Neutrophil (primary cell): ENCODE data around the gene ARID5B.

Experiments used
- H3K27ac ChIP-seq: fragments of 200-600 bp; sonication (generic); 2 replicates; pipeline ENCODE4 v1.5.1; 2016; ENCODE audit warnings: mild to moderate bottlenecking, moderate library complexity
- H3K27me3 ChIP-seq: fragments of 200-600 bp; sonication (generic); 2 replicates; pipeline ENCODE4 v1.6.0; 2016; ENCODE audit warnings: mild to moderate bottlenecking
- H3K36me3 ChIP-seq: fragments of 200-600 bp; sonication (generic); 2 replicates; pipeline ENCODE4 v1.5.1; 2017
- H3K4me1 ChIP-seq, 2 experiments: fragments of 200-600 bp in 1 of 2; sonication (generic) in 1 of 2; 1 replicate in 1 of 2; 2 replicates in 1 of 2; pipeline versions ENCODE4 v1.5.1 to v1.6.1; 2013 to 2016; ENCODE audit warnings: low read depth in 1 of 2, low read length in 1 of 2, mild to moderate bottlenecking in 1 of 2, moderate library complexity in 1 of 2; ENCODE audit not compliant: control insufficient read depth in 1 of 2, insufficient read depth in 1 of 2
- H3K4me3 ChIP-seq, 2 experiments: fragments of 200-600 bp in 1 of 2; sonication (generic) in 1 of 2; 1 replicate in 1 of 2; 2 replicates in 1 of 2; pipeline ENCODE4 v1.5.1; 2013 to 2016; ENCODE audit warnings: low read depth in 1 of 2, low read length in 1 of 2, mild to moderate bottlenecking in 1 of 2, moderate library complexity in 1 of 2
- H3K9me3 ChIP-seq: fragments of 200-600 bp; sonication (generic); 2 replicates; pipeline ENCODE4 v1.5.1; 2016
- TF ChIP-seq, protein P1 (sequence below): fragments of 200-600 bp; sonication (generic); IDR thresholded peaks from 2 replicates; pipeline ENCODE4 v1.5.1; 2016; ENCODE audit warnings: antibody characterized with exemption

Gene ARID5B

DNA sequence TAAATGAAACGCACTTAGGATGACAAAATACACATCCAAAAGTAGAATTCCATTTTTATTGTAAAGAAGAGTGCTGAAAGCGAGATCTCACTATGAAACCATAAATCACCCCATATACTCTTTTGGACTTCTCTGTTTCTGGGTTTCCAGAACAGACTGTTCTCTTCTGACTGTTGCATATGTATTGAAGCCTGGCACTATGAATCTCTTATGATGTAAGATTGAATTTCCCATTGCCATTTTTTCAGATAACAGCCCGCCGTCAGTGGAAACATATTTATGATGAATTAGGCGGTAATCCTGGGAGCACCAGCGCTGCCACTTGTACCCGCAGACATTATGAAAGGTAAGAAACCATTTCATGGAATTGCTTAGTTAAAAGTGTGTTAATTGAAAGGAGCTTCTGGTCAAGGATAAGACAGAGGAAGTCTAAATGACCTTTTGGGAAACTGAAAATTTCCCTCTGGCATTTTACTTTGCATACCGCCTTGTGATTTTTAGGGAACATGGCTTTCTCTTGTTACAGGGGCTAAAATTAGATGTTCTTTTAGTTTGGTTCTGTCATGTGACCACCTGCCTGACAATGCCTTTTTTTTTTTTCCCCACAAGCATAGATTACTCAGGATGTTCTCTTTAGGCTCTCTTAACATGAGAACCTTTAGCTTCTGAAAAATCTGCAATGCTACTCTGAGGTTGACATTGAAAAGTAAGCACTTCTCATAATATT is 168.1 kb downstream of the ARID5B start:
- Histone ChIP-seq H3K27me3 (no peaks in the 10 kb centered on the region), H3K4me1 (no peaks in the 10 kb centered on the region), H3K36me3 (no peaks in the 10 kb centered on the region), H3K4me3 (no peak overlapping the region), H3K9me3 (no peaks in the 10 kb centered on the region), H3K27ac (no peak overlapping the region)
- TF ChIP-seq, protein P1, sequence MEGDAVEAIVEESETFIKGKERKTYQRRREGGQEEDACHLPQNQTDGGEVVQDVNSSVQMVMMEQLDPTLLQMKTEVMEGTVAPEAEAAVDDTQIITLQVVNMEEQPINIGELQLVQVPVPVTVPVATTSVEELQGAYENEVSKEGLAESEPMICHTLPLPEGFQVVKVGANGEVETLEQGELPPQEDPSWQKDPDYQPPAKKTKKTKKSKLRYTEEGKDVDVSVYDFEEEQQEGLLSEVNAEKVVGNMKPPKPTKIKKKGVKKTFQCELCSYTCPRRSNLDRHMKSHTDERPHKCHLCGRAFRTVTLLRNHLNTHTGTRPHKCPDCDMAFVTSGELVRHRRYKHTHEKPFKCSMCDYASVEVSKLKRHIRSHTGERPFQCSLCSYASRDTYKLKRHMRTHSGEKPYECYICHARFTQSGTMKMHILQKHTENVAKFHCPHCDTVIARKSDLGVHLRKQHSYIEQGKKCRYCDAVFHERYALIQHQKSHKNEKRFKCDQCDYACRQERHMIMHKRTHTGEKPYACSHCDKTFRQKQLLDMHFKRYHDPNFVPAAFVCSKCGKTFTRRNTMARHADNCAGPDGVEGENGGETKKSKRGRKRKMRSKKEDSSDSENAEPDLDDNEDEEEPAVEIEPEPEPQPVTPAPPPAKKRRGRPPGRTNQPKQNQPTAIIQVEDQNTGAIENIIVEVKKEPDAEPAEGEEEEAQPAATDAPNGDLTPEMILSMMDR = no peak

DNA sequence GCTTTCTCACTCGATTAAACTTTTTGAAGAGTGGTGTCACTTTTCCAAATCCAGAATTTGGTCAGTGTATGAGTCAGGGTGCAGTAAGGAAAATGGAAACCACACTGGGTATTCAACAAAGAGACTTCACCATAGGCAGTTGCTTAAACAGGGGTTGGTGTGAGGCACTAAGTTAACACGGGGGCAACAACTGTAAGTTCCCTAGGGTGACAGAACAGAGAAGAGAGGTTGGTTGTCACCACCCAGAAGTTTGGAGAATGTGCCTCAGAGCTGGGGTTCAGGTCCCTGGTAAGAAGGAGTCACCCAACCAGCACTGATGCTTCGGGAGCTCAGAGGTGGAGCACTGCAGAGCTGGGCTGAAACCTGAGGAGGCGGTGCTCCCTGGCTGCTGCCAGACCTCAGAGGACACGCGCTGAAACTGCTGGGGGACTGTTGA is 170.4 kb downstream of the ARID5B start:
- Histone ChIP-seq H3K4me1 (no peaks in the 10 kb centered on the region), H3K4me3 (no peak overlapping the region), H3K27ac (no peak overlapping the region), H3K9me3 (no peaks in the 10 kb centered on the region), H3K36me3 (no peaks in the 10 kb centered on the region), H3K27me3 (no peaks in the 10 kb centered on the region)
- TF ChIP-seq, protein P1 = no peak

GRCh38 chr10:62072901-62073300 is 171.4 kb downstream of the ARID5B start:
- Histone ChIP-seq H3K27ac (no peak overlapping the region), H3K4me1 (no peaks in the 10 kb centered on the region), H3K4me3 (no peak overlapping the region), H3K9me3 (no peaks in the 10 kb centered on the region), H3K36me3 (no peaks in the 10 kb centered on the region), H3K27me3 (no peaks in the 10 kb centered on the region)
- TF ChIP-seq, protein P1 = no peak

DNA sequence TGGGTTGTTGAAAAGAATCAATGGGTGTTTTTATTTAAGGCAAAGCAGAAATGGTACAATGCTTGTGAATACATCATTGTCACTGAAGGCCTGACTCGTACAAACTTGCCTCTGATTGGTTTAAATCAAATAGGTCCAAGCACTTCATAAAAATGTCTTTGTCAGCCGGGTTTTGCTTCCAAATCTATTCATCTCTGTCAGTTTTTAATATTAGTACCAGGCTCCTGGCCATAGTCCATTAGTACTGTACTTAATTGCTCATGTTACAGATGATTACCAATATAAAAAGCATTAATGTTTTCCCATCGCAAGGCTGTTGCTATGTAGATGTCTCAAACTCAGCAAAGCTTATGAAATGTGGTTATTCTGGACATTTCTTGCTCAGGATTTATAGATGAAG is 171.9 kb downstream of the ARID5B start:
- TF ChIP-seq, protein P1 = no peak
- Histone ChIP-seq H3K4me1 (no peaks in the 10 kb centered on the region), H3K27me3 (no peaks in the 10 kb centered on the region), H3K27ac (no peak overlapping the region), H3K4me3 (no peak overlapping the region), H3K9me3 (no peaks in the 10 kb centered on the region), H3K36me3 (no peaks in the 10 kb centered on the region)

- H3K4me1 ChIP-seq = no peaks in the 10 kb centered on the region
- H3K27me3 ChIP-seq = no peaks in the 10 kb centered on the region
- no peaks in the 10 kb centered on the region for H3K9me3 ChIP-seq
- no peaks in the 10 kb centered on the region for H3K36me3 ChIP-seq
- no peak overlapping the region for H3K27ac ChIP-seq
- H3K4me3 ChIP-seq = no peak overlapping the region
- TF ChIP-seq, protein P1 = no peak
These were observed 173.9 kb downstream of the ARID5B start for GRCh38 chr10:62075414-62075813.
